T-helper 1 cell treated with Interleukin-12 subunit alpha and Interleukin-12 subunit beta and Interleukin-4 antibody, amounts not matched to agents 30 μg/mL and 1 μg/mL, for 36 hours (primary cell): ENCODE measurements around the gene LY6G6F.

Experiments used
- H3K27ac Mint-ChIP-seq: one replicate; pipeline ENCODE4 v1.8.0; 2021; ENCODE audit warnings: mild to moderate bottlenecking, mixed read lengths
- H3K27me3 Mint-ChIP-seq: one replicate; pipeline ENCODE4 v1.8.0; 2021; ENCODE audit warnings: low read depth, mixed read lengths
- H3K36me3 Mint-ChIP-seq: one replicate; pipeline ENCODE4 v1.8.0; 2021; ENCODE audit warnings: low read depth, mixed read lengths
- H3K4me1 Mint-ChIP-seq: one replicate; pipeline ENCODE4 v1.8.0; 2021; ENCODE audit warnings: low read depth, mixed read lengths
- H3K4me3 Mint-ChIP-seq: one replicate; pipeline ENCODE4 v1.8.0; 2021; ENCODE audit warnings: mild to moderate bottlenecking, moderate library complexity, mixed read lengths
- H3K9me3 Mint-ChIP-seq: one replicate; pipeline ENCODE4 v1.8.0; 2021; ENCODE audit warnings: mixed read lengths

Gene LY6G6F

GRCh38 chr6:31665501-31666336 is 40.9 kb upstream of the LY6G6F start, which contains the start of gene CSNK2B:
TSS of gene CSNK2B (plus strand) at chr6:31666080. CDS start at chr6:31666832, 752 bp downstream.
- no peaks in the 10 kb centered on the region for H3K27me3 Mint-ChIP-seq
- peak within 1 kb of the TSS; percentile 95 for H3K27ac Mint-ChIP-seq
- peaks cover 50% of the 10 kb centered on the region for H3K4me1 Mint-ChIP-seq

GRCh38 chr6:31666337-31666965 is 40.2 kb upstream of the LY6G6F start:
- Mint-ChIP-seq H3K27ac (peak overlapping the region; percentile 95), H3K4me1 (peaks cover 45% of the 10 kb centered on the region), H3K36me3 (peaks cover 75% of the 10 kb centered on the region), H3K27me3 (no peaks in the 10 kb centered on the region), H3K4me3 (peak overlapping the region; percentile 95), H3K9me3 (no peaks in the 10 kb centered on the region)

More at GRCh38 chr6:31665501-31666336, 40.9 kb upstream of the LY6G6F start, which contains the start of gene CSNK2B:
- Mint-ChIP-seq H3K9me3 (no peaks in the 10 kb centered on the region), H3K4me3 (peak within 1 kb of the TSS; percentile 95), H3K36me3 (peaks cover 74% of the 10 kb centered on the region)

- H3K9me3 Mint-ChIP-seq, result no peaks in the 10 kb centered on the region
Observed at GRCh38 chr6:31669676-31670075, 37.0 kb upstream of the LY6G6F start, which contains the start of gene LY6G5B. TSS of gene LY6G5B (plus strand) at chr6:31669976. CDS start at chr6:31670951, 975 bp downstream.

GRCh38 chr6:31676322-31676903 is 30.3 kb upstream of the LY6G6F start:
- Mint-ChIP-seq H3K27ac (no peak overlapping the region), H3K4me3 (no peak overlapping the region), H3K4me1 (peaks cover 22% of the 10 kb centered on the region), H3K36me3 (peaks cover 18% of the 10 kb centered on the region), H3K9me3 (no peaks in the 10 kb centered on the region), H3K27me3 (no peaks in the 10 kb centered on the region)

More at GRCh38 chr6:31669676-31670075, 37.0 kb upstream of the LY6G6F start, which contains the start of gene LY6G5B:
- no peaks in the 10 kb centered on the region for H3K27me3 Mint-ChIP-seq
- H3K36me3 Mint-ChIP-seq, result peaks cover 67% of the 10 kb centered on the region
- H3K4me3 Mint-ChIP-seq, result no peak within 1 kb of the TSS
- no peak within 1 kb of the TSS for H3K27ac Mint-ChIP-seq
- H3K4me1 Mint-ChIP-seq, result peaks cover 24% of the 10 kb centered on the region

- Mint-ChIP-seq H3K27me3 (no peaks in the 10 kb centered on the region), H3K36me3 (peaks cover 16% of the 10 kb centered on the region), H3K4me1 (peaks cover 24% of the 10 kb centered on the region), H3K9me3 (no peaks in the 10 kb centered on the region), H3K27ac (no peak overlapping the region), H3K4me3 (no peak overlapping the region)
Observed at GRCh38 chr6:31676904-31677303, 29.8 kb upstream of the LY6G6F start.

GRCh38 chr6:31677955-31678354 is 28.7 kb upstream of the LY6G6F start:
- H3K27ac Mint-ChIP-seq, result no peak overlapping the region
- H3K9me3 Mint-ChIP-seq, result no peaks in the 10 kb centered on the region
- no peak overlapping the region for H3K4me3 Mint-ChIP-seq
- H3K4me1 Mint-ChIP-seq, result peaks cover 24% of the 10 kb centered on the region
- H3K36me3 Mint-ChIP-seq, result peaks cover 8% of the 10 kb centered on the region
- no peaks in the 10 kb centered on the region for H3K27me3 Mint-ChIP-seq

GRCh38 chr6:31680226-31681134 is 26.2 kb upstream of the LY6G6F start, which contains the start of gene LY6G5C:
TSS of gene LY6G5C (minus strand) at chr6:31681067. CDS start at chr6:31680373, 694 bp downstream.
- Mint-ChIP-seq H3K27me3 (no peaks in the 10 kb centered on the region), H3K4me3 (peak within 1 kb of the TSS; percentile 81), H3K27ac (peak within 1 kb of the TSS; percentile 76), H3K4me1 (peaks cover 24% of the 10 kb centered on the region), H3K9me3 (no peaks in the 10 kb centered on the region), H3K36me3 (peaks cover 5% of the 10 kb centered on the region)

GRCh38 chr6:31681135-31681671 is 25.5 kb upstream of the LY6G6F start:
- Mint-ChIP-seq H3K9me3 (no peaks in the 10 kb centered on the region), H3K36me3 (peaks cover 8% of the 10 kb centered on the region), H3K27me3 (no peaks in the 10 kb centered on the region), H3K4me1 (peaks cover 24% of the 10 kb centered on the region), H3K27ac (peak overlapping the region; percentile 76), H3K4me3 (peak overlapping the region; percentile 81)

GRCh38 chr6:31683591-31683990 is 23.1 kb upstream of the LY6G6F start:
- no peaks in the 10 kb centered on the region for H3K27me3 Mint-ChIP-seq
- peaks cover 18% of the 10 kb centered on the region for H3K4me1 Mint-ChIP-seq
- H3K4me3 Mint-ChIP-seq, result no peak overlapping the region
- H3K36me3 Mint-ChIP-seq, result peaks cover 19% of the 10 kb centered on the region
- H3K27ac Mint-ChIP-seq, result no peak overlapping the region
- H3K9me3 Mint-ChIP-seq, result no peaks in the 10 kb centered on the region

- no peak overlapping the region for H3K27ac Mint-ChIP-seq
- peaks cover 31% of the 10 kb centered on the region for H3K36me3 Mint-ChIP-seq
- H3K4me3 Mint-ChIP-seq, result no peak overlapping the region
- H3K9me3 Mint-ChIP-seq, result no peaks in the 10 kb centered on the region
- peaks cover 1% of the 10 kb centered on the region for H3K4me1 Mint-ChIP-seq
- no peaks in the 10 kb centered on the region for H3K27me3 Mint-ChIP-seq
Observed at GRCh38 chr6:31686483-31686882, 20.2 kb upstream of the LY6G6F start.

GRCh38 chr6:31687321-31687720 is 19.3 kb upstream of the LY6G6F start:
- Mint-ChIP-seq H3K9me3 (no peaks in the 10 kb centered on the region), H3K4me1 (no peaks in the 10 kb centered on the region), H3K36me3 (peaks cover 31% of the 10 kb centered on the region), H3K27ac (no peak overlapping the region), H3K27me3 (no peaks in the 10 kb centered on the region), H3K4me3 (no peak overlapping the region)

GRCh38 chr6:31687860-31688693 is 18.6 kb upstream of the LY6G6F start:
- Mint-ChIP-seq H3K4me1 (no peaks in the 10 kb centered on the region), H3K27me3 (no peaks in the 10 kb centered on the region), H3K4me3 (no peak overlapping the region), H3K9me3 (no peaks in the 10 kb centered on the region), H3K36me3 (peaks cover 37% of the 10 kb centered on the region), H3K27ac (no peak overlapping the region)
